Activated B cell treated with CpG ODN at 0.5 μM for 24 hours (primary cell): Measurements from ENCODE around the gene SRRM5. TPM values are rescaled to one million over a fixed set of nuclear protein-coding genes. Genes with fewer than 3 reads are reported as not detected.

Source experiments
- ATAC-seq: fragments of 200-7000 bp; cut with Tn5 transposase; one replicate; pipeline ENCODE4 v1.10.0; 2021; ENCODE audit warnings: low read depth, mild to moderate bottlenecking, moderate library complexity
- CTCF ChIA-PET: fragments of 350-600 bp; sonication (Branson Sonifier 250); formaldehyde crosslinking; loops from one replicate; lab custom pipeline; 2021; ENCODE audit warnings: antibody characterized with exemption; lab: Charles Lee
- POLR2A ChIA-PET: fragments of 350-600 bp; sonication (Branson Sonifier 250); formaldehyde crosslinking; loops from one replicate; lab custom pipeline; 2021; ENCODE audit warnings: antibody characterized with exemption; lab: Charles Lee
- DNase-seq: peaks from one replicate; pipeline ENCODE4 v3.0.0; 2022
- H3K27ac Mint-ChIP-seq: one replicate; pipeline ENCODE4 v1.8.0; 2020; ENCODE audit warnings: mixed read lengths
- H3K27me3 Mint-ChIP-seq: one replicate; pipeline ENCODE4 v1.8.0; 2021; ENCODE audit warnings: mixed read lengths
- H3K36me3 Mint-ChIP-seq: one replicate; pipeline ENCODE4 v1.8.0; 2021; ENCODE audit warnings: low read depth, mixed read lengths
- H3K4me1 Mint-ChIP-seq: one replicate; pipeline ENCODE4 v1.8.0; 2021; ENCODE audit warnings: mixed read lengths
- H3K4me3 Mint-ChIP-seq: one replicate; pipeline ENCODE4 v1.8.0; 2020; ENCODE audit warnings: mild to moderate bottlenecking, mixed read lengths
- H3K9me3 Mint-ChIP-seq: one replicate; pipeline ENCODE4 v1.8.0; 2020; ENCODE audit warnings: mixed read lengths
- CTCF ChIP-seq: fragments of 200-600 bp; IDR thresholded peaks from one replicate; pipeline ENCODE4 v1.8.0; 2022; ENCODE audit warnings: antibody characterized with exemption, mild to moderate bottlenecking
- intact Hi-C: fragments of 100-400 bp; cut with micrococcal nuclease; formaldehyde crosslinking; loops from one replicate; pipeline ENCODE4 v1.15.1; 2024
- total RNA-seq: library from RNA; stranded (reverse); gene quantifications from 2 replicates; pipeline ENCODE4 v1.2.3, GENCODE V29; 2022

The SRRM5 gene
- total RNA-seq, 1 donor from 2014 or later = 0.29 TPM

GRCh38 chr19:43660971-43661360 is 49.1 kb downstream of the SRRM5 start:
- CTCF ChIA-PET = no interaction called here

GRCh38 chr19:43662487-43662886 is 50.6 kb downstream of the SRRM5 start:
- Mint-ChIP-seq H3K9me3 (peaks cover 2% of the 10 kb centered on the region), H3K27me3 (peaks cover 4% of the 10 kb centered on the region), H3K27ac (no peak overlapping the region), H3K4me1 (peaks cover 15% of the 10 kb centered on the region), H3K36me3 (no peaks in the 10 kb centered on the region), H3K4me3 (no peak overlapping the region)
- no peak for DNase-seq
- intact Hi-C loops = loop anchor here (10.0 kb wide), 1 partner anchor 62 kb away; no protein-coding TSS in a partner anchor
- CTCF ChIA-PET = no interaction called here
- POLR2A ChIA-PET = interaction anchor here (0.7 kb wide), 1 partner anchor 902 kb away, joined by 6 read pairs; no protein-coding TSS in a partner anchor
- TF ChIP-seq CTCF = no peak
- ATAC-seq = no peak

More at GRCh38 chr19:43660971-43661360, 49.1 kb downstream of the SRRM5 start:
- ATAC-seq (no peak), DNase-seq (no peak)
- Mint-ChIP-seq H3K9me3 (peaks cover 2% of the 10 kb centered on the region), H3K36me3 (no peaks in the 10 kb centered on the region), H3K27me3 (no peaks in the 10 kb centered on the region), H3K4me3 (no peak overlapping the region), H3K27ac (no peak overlapping the region), H3K4me1 (peaks cover 12% of the 10 kb centered on the region)
- no peak for TF ChIP-seq CTCF
- intact Hi-C loops = loop anchor here (10.0 kb wide), 1 partner anchor 64 kb away; no protein-coding TSS in a partner anchor
- POLR2A ChIA-PET = no interaction called here

- ATAC-seq = no peak
- intact Hi-C loops = loop anchor here (10.0 kb wide), 1 partner anchor 61 kb away; no protein-coding TSS in a partner anchor
- Mint-ChIP-seq H3K27ac (no peak overlapping the region), H3K9me3 (no peaks in the 10 kb centered on the region), H3K36me3 (no peaks in the 10 kb centered on the region), H3K4me1 (peaks cover 30% of the 10 kb centered on the region), H3K4me3 (peak overlapping the region; percentile 8), H3K27me3 (peaks cover 9% of the 10 kb centered on the region)
- TF ChIP-seq CTCF = no peak
- CTCF ChIA-PET = no interaction called here
- POLR2A ChIA-PET = no interaction called here
- DNase-seq = no peak
Measured at GRCh38 chr19:43664018-43664417, 52.1 kb downstream of the SRRM5 start.

Other genes with a start within 250 kb of the SRRM5 start
- not detected in 2 replicates for gene TEX101, start 197.2 kb upstream of the SRRM5 start, total RNA-seq
- 0.24 TPM in 1 of 2 replicates, not detected in the other for gene LYPD3, start 146.5 kb upstream of the SRRM5 start, total RNA-seq
- 32.2 and 34.5 TPM in 2 replicates for gene PHLDB3, start 107.3 kb upstream of the SRRM5 start, total RNA-seq
- 16.3 and 16.7 TPM in 2 replicates for gene ETHE1, start 84.9 kb upstream of the SRRM5 start, total RNA-seq
- gene ZNF575, start 78.9 kb upstream of the SRRM5 start, total RNA-seq = 1.9 and 3.4 TPM in 2 replicates
- gene XRCC1, start 36.6 kb upstream of the SRRM5 start, total RNA-seq = 31.9 and 34.5 TPM in 2 replicates
- 1.9 and 2.1 TPM in 2 replicates for gene PINLYP, start 36.3 kb upstream of the SRRM5 start, total RNA-seq
- gene IRGQ, start 16.0 kb upstream of the SRRM5 start, total RNA-seq = 13.1 and 14.1 TPM in 2 replicates
- 14.5 and 17.3 TPM in 2 replicates for gene ZNF576, start 15.5 kb upstream of the SRRM5 start, total RNA-seq
- gene ZNF428, start 7.5 kb downstream of the SRRM5 start, total RNA-seq = 26.2 and 29.1 TPM in 2 replicates
- 0.95 TPM in 1 of 2 replicates, not detected in the other for gene CADM4, start 27.8 kb downstream of the SRRM5 start, total RNA-seq
- gene PLAUR, start 58.1 kb downstream of the SRRM5 start, total RNA-seq = 0.66 and 0.71 TPM in 2 replicates
- gene IRGC, start 104.0 kb downstream of the SRRM5 start, total RNA-seq = not detected in 2 replicates
- 91.2 and 105 TPM in 2 replicates for gene SMG9, start 142.9 kb downstream of the SRRM5 start, total RNA-seq
- 137 and 154 TPM in 2 replicates for gene KCNN4, start 168.9 kb downstream of the SRRM5 start, total RNA-seq
- gene LYPD5, start 190.4 kb downstream of the SRRM5 start, total RNA-seq = 0.44 TPM in 1 of 2 replicates, not detected in the other
- 10.4 and 13.0 TPM in 2 replicates for gene ZNF283, start 215.2 kb downstream of the SRRM5 start, total RNA-seq